HepG2 (cell line): ENCODE data around the gene FBXO48. TPM values are rescaled to one million over a fixed set of nuclear protein-coding genes. Genes with fewer than 3 reads are reported as not detected.

ENCODE experiments used
- FOXA3 ChIP-seq: IDR thresholded peaks from 2 replicates; pipeline ENCODE4 v1.6.1; 2016; ENCODE audit warnings: missing genetic modification reagents, missing compliant biosample characterization
- HMGXB3 ChIP-seq: sonication (generic); formaldehyde crosslinking; IDR thresholded peaks from 2 replicates; pipeline ENCODE4 v1.4.0; 2020; ENCODE audit warnings: missing genetic modification reagents, borderline replicate concordance
- IRF2 ChIP-seq: IDR thresholded peaks from 2 replicates; pipeline ENCODE4 v1.6.1; 2018; ENCODE audit warnings: missing genetic modification reagents, missing compliant biosample characterization
- ISX ChIP-seq: sonication (generic); formaldehyde crosslinking; conservative IDR thresholded peaks from 2 replicates; pipeline ENCODE4 v1.5.0; 2020; ENCODE audit warnings: missing genetic modification reagents
- KAT2B ChIP-seq: fragments of 150-350 bp; IDR thresholded peaks from 2 replicates; pipeline ENCODE4 v1.6.1; 2014; ENCODE audit warnings: low read depth, low read length, borderline replicate concordance
- KLF6 ChIP-seq: IDR thresholded peaks from 2 replicates; pipeline ENCODE4 v1.8.0; 2016; ENCODE audit warnings: missing biosample characterization, missing genetic modification reagents
- RAD51 ChIP-seq: fragments of 450-650 bp; IDR thresholded peaks from 2 replicates; pipeline ENCODE4 v1.6.1; 2016; ENCODE audit warnings: borderline replicate concordance
- RFXANK ChIP-seq: IDR thresholded peaks from 2 replicates; pipeline ENCODE4 v1.6.1; 2016
- SMAD3 ChIP-seq: sonication (generic); formaldehyde crosslinking; IDR thresholded peaks from 2 replicates; pipeline ENCODE4 v1.4.0; 2020; ENCODE audit warnings: missing genetic modification reagents
- SRSF9 ChIP-seq: fragments of 200-400 bp; formaldehyde crosslinking; IDR thresholded peaks from 2 replicates; pipeline ENCODE4 v1.6.1; 2018; ENCODE audit warnings: borderline replicate concordance, mild to moderate bottlenecking, low read depth, low read length; ENCODE audit not compliant: insufficient read depth, poor library complexity, severe bottlenecking
- TEAD2 ChIP-seq: sonication (generic); formaldehyde crosslinking; IDR thresholded peaks from 2 replicates; pipeline ENCODE4 v1.9.0; 2021; ENCODE audit warnings: missing genetic modification reagents
- ZBTB20 ChIP-seq: sonication (generic); formaldehyde crosslinking; IDR thresholded peaks from 2 replicates; pipeline ENCODE4 v1.8.1; 2023; ENCODE audit warnings: missing genetic modification reagents, low read depth, mild to moderate bottlenecking, borderline replicate concordance
- ZC3H13 ChIP-seq: sonication (generic); formaldehyde crosslinking; IDR thresholded peaks from 2 replicates; pipeline ENCODE4 v1.8.1; 2023; ENCODE audit warnings: mild to moderate bottlenecking, missing genetic modification reagents, moderate library complexity
- ZFP90 ChIP-seq: sonication (generic); formaldehyde crosslinking; IDR thresholded peaks from 2 replicates; pipeline ENCODE4 v1.8.0; 2022; ENCODE audit warnings: missing genetic modification reagents, mild to moderate bottlenecking, inconsistent platforms, borderline replicate concordance
- ZMYM2 ChIP-seq: sonication (generic); formaldehyde crosslinking; IDR thresholded peaks from 2 replicates; pipeline ENCODE4 v1.8.0; 2022; ENCODE audit warnings: mild to moderate bottlenecking, missing genetic modification reagents
- ZNF18 ChIP-seq: sonication (generic); formaldehyde crosslinking; IDR thresholded peaks from 2 replicates; pipeline ENCODE4 v1.8.0; 2022; ENCODE audit warnings: mild to moderate bottlenecking, missing genetic modification reagents; ENCODE audit not compliant: insufficient replicate concordance
- ZNF20 ChIP-seq: sonication (generic); formaldehyde crosslinking; IDR thresholded peaks from 2 replicates; pipeline ENCODE4 v1.4.0; 2020; ENCODE audit warnings: mild to moderate bottlenecking, moderate library complexity, missing genetic modification reagents
- ZNF790 ChIP-seq: sonication (generic); formaldehyde crosslinking; IDR thresholded peaks from 2 replicates; pipeline ENCODE4 v1.8.0; 2022; ENCODE audit warnings: missing genetic modification reagents, mild to moderate bottlenecking, borderline replicate concordance
- polyA plus RNA-seq, 8 experiments: library from polyadenylated mRNA; depleted of rRNA in 3 of 8; stranded (reverse) in 7 of 8; unstranded in 1 of 8; fragments of >200 nt; fragmentation: Illumina TruSeq in 4 of 8; extraction: Trizol in 4 of 8; gene quantifications; 2 replicates each; pipeline versions ENCODE4 v1.2.1 to v1.2.3, GENCODE V29; 2011 to 2016; ENCODE audit warnings: low read depth in 4 of 8, missing spikeins in 1 of 8, mixed read lengths in 1 of 8; ENCODE audit not compliant: insufficient read depth in 1 of 8
- total RNA-seq, 5 experiments: library from RNA; depleted of rRNA; stranded (reverse); fragments of >200 nt; fragmentation: Illumina TruSeq; extraction: Trizol; gene quantifications; 2 replicates each; pipeline ENCODE4 v1.2.3, GENCODE V29; 2016; ENCODE audit warnings: low read depth in 1 of 5
- TF ChIP-seq, protein P1 (sequence below), 2 experiments: sonication (generic) in 1 of 2; formaldehyde crosslinking in 1 of 2; IDR thresholded peaks; 2 replicates each; pipeline versions ENCODE4 v1.4.0 to v1.6.1; 2018 to 2020; ENCODE audit warnings: missing genetic modification reagents in 2 of 2, borderline replicate concordance in 1 of 2, low read depth in 1 of 2, mild to moderate bottlenecking in 1 of 2, missing biosample characterization in 1 of 2
- TF ChIP-seq, protein P2 (sequence below): sonication (generic); formaldehyde crosslinking; IDR thresholded peaks from 2 replicates; pipeline ENCODE4 v1.8.1; 2023; ENCODE audit warnings: mild to moderate bottlenecking, inconsistent platforms, moderate library complexity, missing genetic modification reagents, borderline replicate concordance

FBXO48 gene
- total and polyA plus RNA-seq, 2 of the 13 experiments (the other 11 are each of a cell fraction or from before 2014, with no cell fraction given), result 0.42 to 1.1 TPM

GRCh38 chr2:68441179-68441993 lies 25.7 kb downstream of the FBXO48 start (continued):
- TF ChIP-seq ZNF18 (CRISPR knock-in tag) (no peak), ZMYM2 (no peak), SMAD3 (CRISPR knock-in tag) (0 out of 2 replicates have a peak, but pooled peaks have one; percentile 44), ZNF790 (CRISPR knock-in tag) (no peak), KLF6 (0 out of 2 replicates have a peak, but pooled peaks have one; percentile 39), ZC3H13 (CRISPR knock-in tag) (no peak), ISX (no peak), RAD51 (no peak), ZNF20 (CRISPR knock-in tag) (no peak), ZFP90 (CRISPR knock-in tag) (no peak), SRSF9 (no peak), TEAD2 (CRISPR knock-in tag) (no peak), KAT2B (no peak), FOXA3 (CRISPR knock-in tag) (0 out of 2 replicates have a peak, but pooled peaks have one; percentile 7), ZBTB20 (CRISPR knock-in tag) (no peak), RFXANK (CRISPR knock-in tag) (no peak), HMGXB3 (no peak), IRF2 (CRISPR knock-in tag) (0 out of 2 replicates have a peak, but pooled peaks have one; percentile 19)
- TF ChIP-seq, protein P1, sequence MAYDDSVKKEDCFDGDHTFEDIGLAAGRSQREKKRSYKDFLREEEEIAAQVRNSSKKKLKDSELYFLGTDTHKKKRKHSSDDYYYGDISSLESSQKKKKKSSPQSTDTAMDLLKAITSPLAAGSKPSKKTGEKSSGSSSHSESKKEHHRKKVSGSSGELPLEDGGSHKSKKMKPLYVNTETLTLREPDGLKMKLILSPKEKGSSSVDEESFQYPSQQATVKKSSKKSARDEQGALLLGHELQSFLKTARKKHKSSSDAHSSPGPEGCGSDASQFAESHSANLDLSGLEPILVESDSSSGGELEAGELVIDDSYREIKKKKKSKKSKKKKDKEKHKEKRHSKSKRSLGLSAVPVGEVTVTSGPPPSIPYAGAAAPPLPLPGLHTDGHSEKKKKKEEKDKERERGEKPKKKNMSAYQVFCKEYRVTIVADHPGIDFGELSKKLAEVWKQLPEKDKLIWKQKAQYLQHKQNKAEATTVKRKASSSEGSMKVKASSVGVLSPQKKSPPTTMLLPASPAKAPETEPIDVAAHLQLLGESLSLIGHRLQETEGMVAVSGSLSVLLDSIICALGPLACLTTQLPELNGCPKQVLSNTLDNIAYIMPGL (CRISPR knock-in tag; IDR thresholded peaks at IDR 0.05; ENCODE audit: borderline replicate concordance in 1 of 2, low read depth in 1 of 2), result peak; percentile 32 to 54; a peak in 2 of 4 replicates
- TF ChIP-seq, protein P2, sequence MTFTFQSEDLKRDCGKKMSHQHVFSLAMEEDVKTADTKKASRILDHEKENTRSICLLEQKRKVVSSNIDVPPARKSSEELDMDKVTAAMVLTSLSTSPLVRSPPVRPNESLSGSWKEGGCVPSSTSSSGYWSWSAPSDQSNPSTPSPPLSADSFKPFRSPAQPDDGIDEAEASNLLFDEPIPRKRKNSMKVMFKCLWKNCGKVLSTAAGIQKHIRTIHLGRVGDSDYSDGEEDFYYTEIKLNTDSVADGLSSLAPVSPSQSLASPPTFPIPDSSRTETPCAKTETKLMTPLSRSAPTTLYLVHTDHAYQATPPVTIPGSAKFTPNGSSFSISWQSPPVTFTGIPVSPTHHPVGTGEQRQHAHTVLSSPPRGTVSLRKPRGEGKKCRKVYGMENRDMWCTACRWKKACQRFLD, result no peak
